GM13977 (cell line): Measurements from ENCODE around the gene FXYD2.

Source experiments
- DNase-seq: peaks from one replicate; pipeline ENCODE4 v3.0.0; 2012; ENCODE audit warnings: low spot score
- CTCF ChIP-seq: IDR thresholded peaks from 2 replicates; pipeline ENCODE4 v1.5.1; 2012; ENCODE audit warnings: mild to moderate bottlenecking, control low read depth; ENCODE audit not compliant: insufficient read depth; ENCODE audit errors: extremely low read depth, missing control alignments
- in situ Hi-C: fragments of 300-500 bp; cut with MboI; formaldehyde crosslinking; loops from one replicate; pipeline ENCODE4 v1.12.0; 2022; ENCODE audit warnings: low sequenced_read_pairs, low pct_unique_long_range_greater_than_20kb, mixed read lengths, inconsistent platforms; ENCODE audit not compliant: unreplicated experiment

FXYD2 gene

GRCh38 chr11:117782101-117782500 lies 42.4 kb downstream of the FXYD2 start:
- TF ChIP-seq CTCF = no peak
- in situ Hi-C loops = no loop called here
- DNase-seq = no peak

GRCh38 chr11:117781627-117782026 lies 42.9 kb downstream of the FXYD2 start:
- in situ Hi-C loops = no loop called here
- TF ChIP-seq CTCF = no peak
- no peak for DNase-seq

GRCh38 chr11:117780456-117780855 lies 44.1 kb downstream of the FXYD2 start:
- no peak for DNase-seq
- in situ Hi-C loops = no loop called here
- no peak for TF ChIP-seq CTCF

GRCh38 chr11:117774553-117774952 lies 50.0 kb downstream of the FXYD2 start:
- in situ Hi-C loops = no loop called here
- DNase-seq = no peak

GRCh38 chr11:117772360-117772759 lies 52.2 kb downstream of the FXYD2 start:
- no peak for DNase-seq
- in situ Hi-C loops = no loop called here
- no peak for TF ChIP-seq CTCF

More at GRCh38 chr11:117774553-117774952, 50.0 kb downstream of the FXYD2 start:
- TF ChIP-seq CTCF = no peak

- in situ Hi-C loops = no loop called here
Observed at GRCh38 chr11:117771841-117772240, 52.7 kb downstream of the FXYD2 start.

More at GRCh38 chr11:117771841-117772240, 52.7 kb downstream of the FXYD2 start:
- DNase-seq = no peak
- no peak for TF ChIP-seq CTCF
